Measurements from ENCODE around the gene KRT3. TPM values are rescaled to one million over a fixed set of nuclear protein-coding genes. Genes with fewer than 3 reads are reported as not detected.

Gene KRT3
- total RNA-seq, 1 donor from 2014 or later: not detected

DNA sequence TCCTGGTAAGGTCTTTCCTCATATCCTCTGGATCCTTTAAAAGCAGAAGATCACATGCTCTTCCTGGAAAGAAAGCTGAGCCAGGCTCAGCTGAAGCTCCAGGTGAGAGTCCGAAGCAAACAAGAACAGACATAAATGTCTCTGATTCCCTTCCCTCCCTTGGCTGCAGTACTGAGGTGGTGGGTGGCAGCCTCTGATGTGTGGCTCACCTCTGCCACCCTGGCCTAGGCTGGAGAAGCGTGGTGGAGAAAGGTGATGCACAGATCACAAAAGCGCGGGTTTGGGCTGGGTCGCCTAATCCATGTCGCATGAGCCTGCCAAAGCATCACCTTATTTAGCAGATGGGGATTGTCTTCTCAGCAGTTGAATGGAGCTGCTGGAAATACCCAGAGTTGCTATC lies 16.0 kb downstream of the KRT3 start:
- Histone ChIP-seq H3K9me3 (no peaks in the 10 kb centered on the region), H3K27me3 (peaks cover 42% of the 10 kb centered on the region), H3K4me3 (no peak overlapping the region), H3K27ac (no peak overlapping the region), H3K4me1 (no peaks in the 10 kb centered on the region), H3K36me3 (no peaks in the 10 kb centered on the region)
- ATAC-seq (no peak), DNase-seq (no peak)
- TF ChIP-seq, protein P1, sequence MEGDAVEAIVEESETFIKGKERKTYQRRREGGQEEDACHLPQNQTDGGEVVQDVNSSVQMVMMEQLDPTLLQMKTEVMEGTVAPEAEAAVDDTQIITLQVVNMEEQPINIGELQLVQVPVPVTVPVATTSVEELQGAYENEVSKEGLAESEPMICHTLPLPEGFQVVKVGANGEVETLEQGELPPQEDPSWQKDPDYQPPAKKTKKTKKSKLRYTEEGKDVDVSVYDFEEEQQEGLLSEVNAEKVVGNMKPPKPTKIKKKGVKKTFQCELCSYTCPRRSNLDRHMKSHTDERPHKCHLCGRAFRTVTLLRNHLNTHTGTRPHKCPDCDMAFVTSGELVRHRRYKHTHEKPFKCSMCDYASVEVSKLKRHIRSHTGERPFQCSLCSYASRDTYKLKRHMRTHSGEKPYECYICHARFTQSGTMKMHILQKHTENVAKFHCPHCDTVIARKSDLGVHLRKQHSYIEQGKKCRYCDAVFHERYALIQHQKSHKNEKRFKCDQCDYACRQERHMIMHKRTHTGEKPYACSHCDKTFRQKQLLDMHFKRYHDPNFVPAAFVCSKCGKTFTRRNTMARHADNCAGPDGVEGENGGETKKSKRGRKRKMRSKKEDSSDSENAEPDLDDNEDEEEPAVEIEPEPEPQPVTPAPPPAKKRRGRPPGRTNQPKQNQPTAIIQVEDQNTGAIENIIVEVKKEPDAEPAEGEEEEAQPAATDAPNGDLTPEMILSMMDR (IDR thresholded peaks at IDR 0.05): no peak
- intact Hi-C loops (cut with DNase I): no loop called here

DNA sequence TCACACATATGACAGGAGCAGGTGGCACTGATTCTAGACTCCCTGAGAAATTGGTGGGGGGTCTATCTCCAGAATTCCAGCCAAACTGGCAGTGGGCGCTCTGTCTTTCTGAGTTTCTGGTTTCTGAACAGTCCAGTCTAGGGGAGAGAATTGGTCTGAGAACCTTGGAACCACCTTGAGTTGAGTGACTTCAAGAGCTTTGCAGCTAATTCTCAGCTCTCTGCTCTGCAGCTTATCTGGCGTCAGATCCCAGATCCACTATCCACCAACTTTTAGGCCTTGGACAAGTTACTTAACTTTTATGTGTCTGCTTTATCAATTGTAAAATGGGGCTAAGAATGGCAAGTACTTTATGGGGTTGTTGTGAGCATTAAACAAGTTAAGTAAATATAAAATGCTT lies 17.1 kb downstream of the KRT3 start:
- H3K36me3 ChIP-seq: no peaks in the 10 kb centered on the region
- ATAC-seq (no peak), DNase-seq (no peak)
- TF ChIP-seq, protein P1 (IDR thresholded peaks at IDR 0.05): no peak
- intact Hi-C loops (cut with DNase I): no loop called here
- no peak overlapping the region for H3K4me3 ChIP-seq
- H3K27ac ChIP-seq: no peak overlapping the region
- no peaks in the 10 kb centered on the region for H3K4me1 ChIP-seq
- no peaks in the 10 kb centered on the region for H3K9me3 ChIP-seq
- H3K27me3 ChIP-seq: peaks cover 36% of the 10 kb centered on the region

- TF ChIP-seq, protein P1 (IDR thresholded peaks at IDR 0.05): no peak
- peak; percentile 42 for DNase-seq
- Histone ChIP-seq H3K4me1 (no peaks in the 10 kb centered on the region), H3K9me3 (no peaks in the 10 kb centered on the region), H3K4me3 (no peak overlapping the region), H3K27me3 (peaks cover 27% of the 10 kb centered on the region), H3K36me3 (no peaks in the 10 kb centered on the region), H3K27ac (no peak overlapping the region)
- ATAC-seq: no peak
- intact Hi-C loops (cut with DNase I): no loop called here
These were observed 18.4 kb downstream of the KRT3 start for GRCh38 chr12:52777566-52777965.

- TF ChIP-seq, protein P1 (IDR thresholded peaks at IDR 0.05): no peak
- no peaks in the 10 kb centered on the region for H3K36me3 ChIP-seq
- H3K4me1 ChIP-seq: no peaks in the 10 kb centered on the region
- no peak for ATAC-seq
- no peaks in the 10 kb centered on the region for H3K9me3 ChIP-seq
- H3K27me3 ChIP-seq: peaks cover 27% of the 10 kb centered on the region
- peak; percentile 52 for DNase-seq
- H3K27ac ChIP-seq: no peak within 1 kb of the TSS
- intact Hi-C loops (cut with DNase I): no loop called here
- H3K4me3 ChIP-seq: no peak within 1 kb of the TSS
These were observed 19.0 kb downstream of the KRT3 start, which contains the start of gene KRT76 for GRCh38 chr12:52776913-52777395. Gene KRT76 (minus strand): TSS chr12:52777345. CDS start chr12:52777291, 54 bp downstream.

DNA sequence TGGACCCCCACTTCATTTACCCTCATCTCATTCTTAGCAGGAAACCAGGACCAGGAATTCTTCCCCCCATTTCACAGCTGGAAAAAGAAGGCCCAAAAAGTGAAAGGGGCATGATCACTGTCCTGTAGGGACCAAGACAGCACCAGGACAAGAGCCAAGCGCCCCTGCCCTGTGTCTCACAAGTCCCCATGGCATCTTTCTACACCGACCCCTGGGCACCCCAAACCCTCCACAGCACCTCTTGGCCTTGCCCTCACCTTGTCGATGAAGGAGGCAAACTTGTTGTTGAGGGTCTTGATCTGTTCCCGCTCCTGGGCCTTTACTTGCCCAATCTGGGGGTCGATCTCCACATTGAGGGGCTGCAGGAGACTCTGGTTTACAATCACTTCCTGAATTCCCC lies 19.5 kb downstream of the KRT3 start:
- no peak for ATAC-seq
- H3K4me3 ChIP-seq: no peak overlapping the region
- no peaks in the 10 kb centered on the region for H3K4me1 ChIP-seq
- H3K27me3 ChIP-seq: peaks cover 24% of the 10 kb centered on the region
- TF ChIP-seq, protein P1 (IDR thresholded peaks at IDR 0.05): no peak
- no peaks in the 10 kb centered on the region for H3K36me3 ChIP-seq
- intact Hi-C loops (cut with DNase I): no loop called here
- H3K9me3 ChIP-seq: no peaks in the 10 kb centered on the region
- H3K27ac ChIP-seq: no peak overlapping the region
- DNase-seq: peak; percentile 45

All from upper lobe of right lung (tissue), 1 donor.